Fibroblast of skin of abdomen (primary cell): Measurements from ENCODE around the gene VMO1. TPM values are rescaled to one million over a fixed set of nuclear protein-coding genes. Genes with fewer than 3 reads are reported as not detected.
"Not testable (repeated sequence)": the region's sequence is repeated elsewhere in the genome, so short reads cannot be mapped to it uniquely, and the experiment has no call there.

Source experiments
- DNase-seq: peaks from one replicate; pipeline ENCODE4 v3.0.0-alpha.2; 2013
- polyA plus RNA-seq, 2 experiments: library from polyadenylated mRNA; unstranded; fragments of 120-200 nt; gene quantifications; one replicate each; pipeline ENCODE4 v1.2.1, GENCODE V29; 2013; ENCODE audit not compliant: insufficient read length in 2 of 2

Gene VMO1
- 0.62 TPM for polyA plus RNA-seq (2013, experiment 1 of 2; ENCODE audit: insufficient read length)
- 0.29 TPM for polyA plus RNA-seq (2013, experiment 2 of 2; ENCODE audit: insufficient read length)

GRCh38 chr17:4786106-4786511 is at the start of gene VMO1:
VMO1 (minus strand) TSS chr17:4786364; CDS start chr17:4786352, 12 bp downstream.
- DNase-seq, result peak; percentile 18

- DNase-seq, result no peak
Observed at GRCh38 chr17:4834681-4835020, 48.5 kb upstream of the VMO1 start.

- DNase-seq, result peak; percentile 44
Observed at GRCh38 chr17:4833941-4834680, 47.9 kb upstream of the VMO1 start.

GRCh38 chr17:4833178-4833940 is 47.2 kb upstream of the VMO1 start, which contains the start of gene MINK1:
MINK1 (plus strand) TSS chr17:4833340; CDS start chr17:4833584, 244 bp downstream.
- peak; percentile 94 for DNase-seq

GRCh38 chr17:4832829-4833177 is 46.6 kb upstream of the VMO1 start:
- not testable (repeated sequence) for DNase-seq

GRCh38 chr17:4827399-4827798 is 41.2 kb upstream of the VMO1 start:
- DNase-seq, result no peak

- no peak for DNase-seq
Observed at GRCh38 chr17:4823373-4824089, 37.4 kb upstream of the VMO1 start.

- no peak for DNase-seq
Observed at GRCh38 chr17:4822835-4823234, 36.7 kb upstream of the VMO1 start.

- no peak for DNase-seq
Observed at GRCh38 chr17:4818276-4818675, 32.1 kb upstream of the VMO1 start.

- DNase-seq, result no peak
Observed at GRCh38 chr17:4816826-4817225, 30.7 kb upstream of the VMO1 start.

- DNase-seq, result no peak
Observed at GRCh38 chr17:4815043-4815675, 29.0 kb upstream of the VMO1 start.

GRCh38 chr17:4812690-4813089 is 26.5 kb upstream of the VMO1 start:
- no peak for DNase-seq

- DNase-seq, result no peak
Observed at GRCh38 chr17:4811471-4811870, 25.3 kb upstream of the VMO1 start.

GRCh38 chr17:4810696-4811290 is 24.6 kb upstream of the VMO1 start:
- no peak for DNase-seq

- no peak for DNase-seq
Observed at GRCh38 chr17:4808378-4808767, 22.2 kb upstream of the VMO1 start.

- DNase-seq, result no peak
Observed at GRCh38 chr17:4807605-4808377, 21.6 kb upstream of the VMO1 start.

GRCh38 chr17:4806777-4807604 is 20.8 kb upstream of the VMO1 start, which contains the start of gene PLD2:
PLD2 (plus strand) TSS chr17:4807152; CDS start chr17:4807773, 621 bp downstream.
- DNase-seq, result peak; percentile 80

- DNase-seq, result no peak
Observed at GRCh38 chr17:4806456-4806776, 20.3 kb upstream of the VMO1 start.

GRCh38 chr17:4802228-4802627 is 16.1 kb upstream of the VMO1 start, which contains the start of gene C17orf114:
C17orf114 (minus strand) TSS chr17:4802328.
- DNase-seq, result no peak

GRCh38 chr17:4800462-4801196 is 14.5 kb upstream of the VMO1 start:
- no peak for DNase-seq
